Activated CD4-positive, alpha-beta T cell treated with anti-CD3 and anti-CD28 coated beads, Interleukin-2, amount 10 ng/mL, durations not matched to agents 7 days and 5 days (primary cell): ENCODE data around the gene PARVA. TPM values are rescaled to one million over a fixed set of nuclear protein-coding genes. Genes with fewer than 3 reads are reported as not detected.

ENCODE experiments used
- CTCF ChIA-PET: fragments of 350-600 bp; sonication (Branson Sonifier 250); formaldehyde crosslinking; loops from one replicate; lab custom pipeline; 2021; ENCODE audit warnings: antibody characterized with exemption; lab: Charles Lee
- POLR2A ChIA-PET: fragments of 350-600 bp; sonication (Branson Sonifier 250); formaldehyde crosslinking; loops from one replicate; lab custom pipeline; 2021; ENCODE audit warnings: antibody characterized with exemption; lab: Charles Lee
- DNase-seq: peaks from one replicate; pipeline ENCODE4 v3.0.0-alpha.2; 2020
- H3K27ac Mint-ChIP-seq: one replicate; pipeline ENCODE4 v1.8.0; 2021; ENCODE audit warnings: mild to moderate bottlenecking, moderate library complexity, mixed read lengths
- H3K27me3 Mint-ChIP-seq: one replicate; pipeline ENCODE4 v1.8.0; 2021; ENCODE audit warnings: mixed read lengths
- H3K36me3 Mint-ChIP-seq: one replicate; pipeline ENCODE4 v1.8.0; 2021; ENCODE audit warnings: low read depth, mixed read lengths
- H3K4me1 Mint-ChIP-seq: one replicate; pipeline ENCODE4 v1.8.0; 2021; ENCODE audit warnings: mixed read lengths
- H3K4me3 Mint-ChIP-seq: one replicate; pipeline ENCODE4 v1.8.0; 2021; ENCODE audit warnings: mild to moderate bottlenecking, moderate library complexity, mixed read lengths
- H3K9me3 Mint-ChIP-seq: one replicate; pipeline ENCODE4 v1.8.0; 2021; ENCODE audit warnings: mixed read lengths
- total RNA-seq, 2 experiments: library from RNA; stranded (reverse); gene quantifications; one replicate each; pipeline ENCODE4 v1.2.3, GENCODE V29; 2021

Gene PARVA
- total RNA-seq, 2 experiments from 2014 or later, result 0.22 TPM; not detected in 1

GRCh38 chr11:12541583-12542151 is 164.3 kb downstream of the PARVA start:
- Mint-ChIP-seq H3K27ac (no peak overlapping the region), H3K36me3 (no peaks in the 10 kb centered on the region), H3K9me3 (no peaks in the 10 kb centered on the region), H3K4me1 (no peaks in the 10 kb centered on the region), H3K4me3 (no peak overlapping the region), H3K27me3 (no peaks in the 10 kb centered on the region)
- CTCF ChIA-PET, result no interaction called here
- POLR2A ChIA-PET, result no interaction called here
- no peak for DNase-seq

- Mint-ChIP-seq H3K4me3 (no peak overlapping the region), H3K9me3 (no peaks in the 10 kb centered on the region), H3K27ac (no peak overlapping the region), H3K4me1 (no peaks in the 10 kb centered on the region), H3K27me3 (no peaks in the 10 kb centered on the region), H3K36me3 (no peaks in the 10 kb centered on the region)
- no peak for DNase-seq
- ChIA-PET CTCF (no interaction called here), POLR2A (no interaction called here)
Observed at GRCh38 chr11:12542186-12542935, 165.0 kb downstream of the PARVA start.

GRCh38 chr11:12543596-12544415 is 166.4 kb downstream of the PARVA start:
- no peak overlapping the region for H3K4me3 Mint-ChIP-seq
- no peaks in the 10 kb centered on the region for H3K27me3 Mint-ChIP-seq
- no peaks in the 10 kb centered on the region for H3K4me1 Mint-ChIP-seq
- no peak overlapping the region for H3K27ac Mint-ChIP-seq
- CTCF ChIA-PET, result no interaction called here
- no peaks in the 10 kb centered on the region for H3K9me3 Mint-ChIP-seq
- no peak for DNase-seq
- POLR2A ChIA-PET, result no interaction called here
- no peaks in the 10 kb centered on the region for H3K36me3 Mint-ChIP-seq

GRCh38 chr11:12544986-12545775 is 167.8 kb downstream of the PARVA start:
- ChIA-PET POLR2A (no interaction called here), CTCF (interaction anchor here (0.7 kb wide), 1 partner anchor 630 kb away, joined by 4 read pairs; no protein-coding TSS in a partner anchor)
- Mint-ChIP-seq H3K4me3 (no peak overlapping the region), H3K27ac (no peak overlapping the region), H3K9me3 (no peaks in the 10 kb centered on the region), H3K4me1 (no peaks in the 10 kb centered on the region), H3K27me3 (no peaks in the 10 kb centered on the region), H3K36me3 (no peaks in the 10 kb centered on the region)
- no peak for DNase-seq

GRCh38 chr11:12546122-12546521 is 168.8 kb downstream of the PARVA start:
- Mint-ChIP-seq H3K9me3 (no peaks in the 10 kb centered on the region), H3K27ac (no peak overlapping the region), H3K27me3 (no peaks in the 10 kb centered on the region), H3K4me3 (no peak overlapping the region), H3K4me1 (no peaks in the 10 kb centered on the region), H3K36me3 (no peaks in the 10 kb centered on the region)
- ChIA-PET CTCF (interaction anchor here (0.7 kb wide), 1 partner anchor 629 kb away, joined by 4 read pairs; no protein-coding TSS in a partner anchor), POLR2A (no interaction called here)
- no peak for DNase-seq

GRCh38 chr11:12546660-12547059 is 169.3 kb downstream of the PARVA start:
- Mint-ChIP-seq H3K4me1 (no peaks in the 10 kb centered on the region), H3K4me3 (no peak overlapping the region), H3K9me3 (no peaks in the 10 kb centered on the region), H3K27ac (no peak overlapping the region), H3K36me3 (no peaks in the 10 kb centered on the region), H3K27me3 (no peaks in the 10 kb centered on the region)
- DNase-seq, result no peak
- ChIA-PET CTCF (no interaction called here), POLR2A (no interaction called here)

GRCh38 chr11:12547953-12548650 is 170.7 kb downstream of the PARVA start:
- H3K27ac Mint-ChIP-seq, result no peak overlapping the region
- H3K4me1 Mint-ChIP-seq, result no peaks in the 10 kb centered on the region
- no peaks in the 10 kb centered on the region for H3K9me3 Mint-ChIP-seq
- H3K36me3 Mint-ChIP-seq, result no peaks in the 10 kb centered on the region
- ChIA-PET POLR2A (no interaction called here), CTCF (no interaction called here)
- peaks cover 3% of the 10 kb centered on the region for H3K27me3 Mint-ChIP-seq
- DNase-seq, result no peak
- no peak overlapping the region for H3K4me3 Mint-ChIP-seq

- Mint-ChIP-seq H3K27me3 (peaks cover 12% of the 10 kb centered on the region), H3K4me1 (no peaks in the 10 kb centered on the region), H3K36me3 (no peaks in the 10 kb centered on the region), H3K9me3 (peaks cover 2% of the 10 kb centered on the region), H3K4me3 (no peak overlapping the region), H3K27ac (no peak overlapping the region)
- no peak for DNase-seq
- CTCF ChIA-PET, result no interaction called here
- POLR2A ChIA-PET, result no interaction called here
Observed at GRCh38 chr11:12552692-12553091, 175.3 kb downstream of the PARVA start.

- no peaks in the 10 kb centered on the region for H3K4me1 Mint-ChIP-seq
Observed at GRCh38 chr11:12554122-12554521, 176.8 kb downstream of the PARVA start.

GRCh38 chr11:12556155-12556554 is 178.8 kb downstream of the PARVA start:
- Mint-ChIP-seq H3K27ac (no peak overlapping the region), H3K27me3 (peaks cover 17% of the 10 kb centered on the region), H3K4me1 (no peaks in the 10 kb centered on the region), H3K4me3 (no peak overlapping the region), H3K36me3 (no peaks in the 10 kb centered on the region), H3K9me3 (peaks cover 2% of the 10 kb centered on the region)
- ChIA-PET POLR2A (no interaction called here), CTCF (interaction anchor here (1.3 kb wide), 1 partner anchor 22 kb away, joined by 5 read pairs; no protein-coding TSS in a partner anchor)
- no peak for DNase-seq

More at GRCh38 chr11:12554122-12554521, 176.8 kb downstream of the PARVA start:
- no peak overlapping the region for H3K4me3 Mint-ChIP-seq
- H3K27me3 Mint-ChIP-seq, result peaks cover 12% of the 10 kb centered on the region
- H3K36me3 Mint-ChIP-seq, result no peaks in the 10 kb centered on the region
- no peak for DNase-seq
- CTCF ChIA-PET, result no interaction called here
- H3K27ac Mint-ChIP-seq, result no peak overlapping the region
- POLR2A ChIA-PET, result no interaction called here
- peaks cover 2% of the 10 kb centered on the region for H3K9me3 Mint-ChIP-seq

GRCh38 chr11:12556788-12557384 is 179.5 kb downstream of the PARVA start:
- no peak for DNase-seq
- no peaks in the 10 kb centered on the region for H3K4me1 Mint-ChIP-seq
- no peak overlapping the region for H3K27ac Mint-ChIP-seq
- POLR2A ChIA-PET, result no interaction called here
- CTCF ChIA-PET, result interaction anchor here (1.3 kb wide), 1 partner anchor 22 kb away, joined by 5 read pairs; no protein-coding TSS in a partner anchor
- no peaks in the 10 kb centered on the region for H3K36me3 Mint-ChIP-seq
- peaks cover 2% of the 10 kb centered on the region for H3K9me3 Mint-ChIP-seq
- peaks cover 17% of the 10 kb centered on the region for H3K27me3 Mint-ChIP-seq
- no peak overlapping the region for H3K4me3 Mint-ChIP-seq

GRCh38 chr11:12559011-12559410 is 181.6 kb downstream of the PARVA start:
- H3K27me3 Mint-ChIP-seq, result peaks cover 16% of the 10 kb centered on the region
- no peaks in the 10 kb centered on the region for H3K4me1 Mint-ChIP-seq
- peaks cover 2% of the 10 kb centered on the region for H3K9me3 Mint-ChIP-seq
- H3K36me3 Mint-ChIP-seq, result no peaks in the 10 kb centered on the region
- ChIA-PET CTCF (no interaction called here), POLR2A (no interaction called here)
- no peak overlapping the region for H3K4me3 Mint-ChIP-seq
- no peak for DNase-seq
- H3K27ac Mint-ChIP-seq, result no peak overlapping the region
